Stimulated activated naive CD8-positive, alpha-beta T cell treated with anti-CD3 and anti-CD28 coated beads, Interleukin-15, amount 100 ng/mL, for 72 hours (primary cell): ENCODE measurements around the gene CD7.

Source experiments
- ATAC-seq: fragments of 150-1000 bp; cut with Tn5 transposase; 2 replicates; pipeline ENCODE4 v1.10.0; 2021; ENCODE audit warnings: mild to moderate bottlenecking, moderate library complexity
- DNase-seq, 2 donors: peaks; one replicate each; pipeline ENCODE4 v3.0.0; 2021 to 2022
- H3K27ac Mint-ChIP-seq, 2 donors: one replicate each; pipeline ENCODE4 v1.8.0; 2022; ENCODE audit warnings: mild to moderate bottlenecking in 2 of 2, mixed read lengths in 2 of 2, moderate library complexity in 2 of 2
- H3K27me3 Mint-ChIP-seq: one replicate; pipeline ENCODE4 v1.8.0; 2022; ENCODE audit warnings: mixed read lengths
- H3K4me1 Mint-ChIP-seq: one replicate; pipeline ENCODE4 v1.8.0; 2022; ENCODE audit warnings: mild to moderate bottlenecking, mixed read lengths
- H3K4me3 Mint-ChIP-seq, 2 donors: one replicate each; pipeline ENCODE4 v1.8.0; 2022; ENCODE audit warnings: mild to moderate bottlenecking in 2 of 2, mixed read lengths in 2 of 2, moderate library complexity in 1 of 2
- H3K9me3 Mint-ChIP-seq, 2 donors: one replicate each; pipeline ENCODE4 v1.8.0; 2022; ENCODE audit warnings: mixed read lengths in 2 of 2

CD7 gene

GRCh38 chr17:82314727-82315605, 2.4 kb downstream of the CD7 start:
- no peak for ATAC-seq
- DNase-seq, result no peak
- H3K4me1 Mint-ChIP-seq, result peaks cover 22% of the 10 kb centered on the region
- H3K27ac Mint-ChIP-seq, result peak overlapping the region in 1 of 2 donors; percentile 54
- H3K4me3 Mint-ChIP-seq, result no peak overlapping the region
- H3K27me3 Mint-ChIP-seq, result no peaks in the 10 kb centered on the region
- no peaks in the 10 kb centered on the region for H3K9me3 Mint-ChIP-seq

GRCh38 chr17:82314012-82314726, 3.2 kb downstream of the CD7 start:
- H3K27me3 Mint-ChIP-seq, result no peaks in the 10 kb centered on the region
- peaks cover 22% of the 10 kb centered on the region for H3K4me1 Mint-ChIP-seq
- H3K9me3 Mint-ChIP-seq, result no peaks in the 10 kb centered on the region
- no peak overlapping the region for H3K4me3 Mint-ChIP-seq
- ATAC-seq, result no peak
- DNase-seq, result no peak
- peak overlapping the region; percentile 46 to 94 for H3K27ac Mint-ChIP-seq

GRCh38 chr17:82313195-82314011, 4.0 kb downstream of the CD7 start:
- H3K4me3 Mint-ChIP-seq, result no peak overlapping the region
- no peak for ATAC-seq

GRCh38 chr17:82311971-82312370, 5.4 kb downstream of the CD7 start:
- no peak for DNase-seq
- no peaks in the 10 kb centered on the region for H3K27me3 Mint-ChIP-seq
- no peaks in the 10 kb centered on the region for H3K9me3 Mint-ChIP-seq
- ATAC-seq, result no peak
- H3K4me1 Mint-ChIP-seq, result peaks cover 35% of the 10 kb centered on the region
- H3K4me3 Mint-ChIP-seq, result no peak overlapping the region
- H3K27ac Mint-ChIP-seq, result no peak overlapping the region

More at GRCh38 chr17:82313195-82314011, 4.0 kb downstream of the CD7 start:
- no peaks in the 10 kb centered on the region for H3K27me3 Mint-ChIP-seq
- no peaks in the 10 kb centered on the region for H3K9me3 Mint-ChIP-seq
- no peak for DNase-seq
- peaks cover 27% of the 10 kb centered on the region for H3K4me1 Mint-ChIP-seq
- H3K27ac Mint-ChIP-seq, result peak overlapping the region in 1 of 2 donors; percentile 65

- Mint-ChIP-seq H3K27ac (peak overlapping the region in 1 of 2 donors; percentile 33), H3K9me3 (no peaks in the 10 kb centered on the region), H3K4me1 (peaks cover 44% of the 10 kb centered on the region), H3K4me3 (no peak overlapping the region), H3K27me3 (no peaks in the 10 kb centered on the region)
- DNase-seq, result no peak
- no peak for ATAC-seq
These were observed 6.5 kb downstream of the CD7 start for GRCh38 chr17:82310877-82311276.

- Mint-ChIP-seq H3K27me3 (no peaks in the 10 kb centered on the region), H3K9me3 (no peaks in the 10 kb centered on the region), H3K4me1 (peaks cover 45% of the 10 kb centered on the region), H3K4me3 (no peak overlapping the region), H3K27ac (peak overlapping the region in 1 of 2 donors; percentile 0)
- DNase-seq (no peak), ATAC-seq (no peak)
These were observed 7.5 kb downstream of the CD7 start for GRCh38 chr17:82309656-82310570.

GRCh38 chr17:82305727-82306300, 11.6 kb downstream of the CD7 start:
- Mint-ChIP-seq H3K27ac (peak overlapping the region; percentile 95), H3K27me3 (no peaks in the 10 kb centered on the region)
- no peak for DNase-seq

GRCh38 chr17:82304826-82305726, 12.3 kb downstream of the CD7 start:
- H3K27ac Mint-ChIP-seq, result peak overlapping the region; percentile 95
- H3K4me1 Mint-ChIP-seq, result peaks cover 81% of the 10 kb centered on the region
- H3K27me3 Mint-ChIP-seq, result no peaks in the 10 kb centered on the region
- DNase-seq (no peak), ATAC-seq (no peak)
- no peaks in the 10 kb centered on the region for H3K9me3 Mint-ChIP-seq
- H3K4me3 Mint-ChIP-seq, result peak overlapping the region; percentile 76 to 82

More at GRCh38 chr17:82305727-82306300, 11.6 kb downstream of the CD7 start:
- no peak for ATAC-seq
- H3K4me1 Mint-ChIP-seq, result peaks cover 74% of the 10 kb centered on the region
- peak overlapping the region; percentile 76 to 82 for H3K4me3 Mint-ChIP-seq
- H3K9me3 Mint-ChIP-seq, result no peaks in the 10 kb centered on the region

GRCh38 chr17:82303944-82304808, 13.2 kb downstream of the CD7 start:
- no peaks in the 10 kb centered on the region for H3K9me3 Mint-ChIP-seq
- H3K27me3 Mint-ChIP-seq, result no peaks in the 10 kb centered on the region
- DNase-seq (no peak), ATAC-seq (no peak)
- peak overlapping the region; percentile 54 to 76 for H3K27ac Mint-ChIP-seq
- peaks cover 90% of the 10 kb centered on the region for H3K4me1 Mint-ChIP-seq
- peak overlapping the region; percentile 92 to 98 for H3K4me3 Mint-ChIP-seq

GRCh38 chr17:82302991-82303943, 14.1 kb downstream of the CD7 start:
- DNase-seq (peak in 1 of 2 donors; percentile 50), ATAC-seq (peak; percentile 11)
- peaks cover 95% of the 10 kb centered on the region for H3K4me1 Mint-ChIP-seq
- H3K27me3 Mint-ChIP-seq, result no peaks in the 10 kb centered on the region
- peak overlapping the region; percentile 92 to 98 for H3K4me3 Mint-ChIP-seq
- H3K9me3 Mint-ChIP-seq, result no peaks in the 10 kb centered on the region
- peak overlapping the region; percentile 94 for H3K27ac Mint-ChIP-seq

- DNase-seq (no peak), ATAC-seq (no peak)
- peak overlapping the region; percentile 94 to 95 for H3K27ac Mint-ChIP-seq
- no peaks in the 10 kb centered on the region for H3K27me3 Mint-ChIP-seq
- H3K4me1 Mint-ChIP-seq, result peaks cover 96% of the 10 kb centered on the region
- H3K4me3 Mint-ChIP-seq, result peak overlapping the region; percentile 92 to 98
- H3K9me3 Mint-ChIP-seq, result no peaks in the 10 kb centered on the region
These were observed 14.8 kb downstream of the CD7 start for GRCh38 chr17:82302568-82302963.
